Fibroblast of skin of left biceps (primary cell): Measurements from ENCODE around the gene SLC41A3.
"Not testable (repeated sequence)": the region's sequence is repeated elsewhere in the genome, so short reads cannot be mapped to it uniquely, and the experiment has no call there.

Experiments
- DNase-seq, 2 experiments: peaks; one replicate each; pipeline ENCODE4 v3.0.0-alpha.2; 2013; ENCODE audit warnings: low read depth in 2 of 2

SLC41A3 gene

GRCh38 chr3:125958511-125959316 lies 125.2 kb downstream of the SLC41A3 start:
- no peak for DNase-seq

DNA sequence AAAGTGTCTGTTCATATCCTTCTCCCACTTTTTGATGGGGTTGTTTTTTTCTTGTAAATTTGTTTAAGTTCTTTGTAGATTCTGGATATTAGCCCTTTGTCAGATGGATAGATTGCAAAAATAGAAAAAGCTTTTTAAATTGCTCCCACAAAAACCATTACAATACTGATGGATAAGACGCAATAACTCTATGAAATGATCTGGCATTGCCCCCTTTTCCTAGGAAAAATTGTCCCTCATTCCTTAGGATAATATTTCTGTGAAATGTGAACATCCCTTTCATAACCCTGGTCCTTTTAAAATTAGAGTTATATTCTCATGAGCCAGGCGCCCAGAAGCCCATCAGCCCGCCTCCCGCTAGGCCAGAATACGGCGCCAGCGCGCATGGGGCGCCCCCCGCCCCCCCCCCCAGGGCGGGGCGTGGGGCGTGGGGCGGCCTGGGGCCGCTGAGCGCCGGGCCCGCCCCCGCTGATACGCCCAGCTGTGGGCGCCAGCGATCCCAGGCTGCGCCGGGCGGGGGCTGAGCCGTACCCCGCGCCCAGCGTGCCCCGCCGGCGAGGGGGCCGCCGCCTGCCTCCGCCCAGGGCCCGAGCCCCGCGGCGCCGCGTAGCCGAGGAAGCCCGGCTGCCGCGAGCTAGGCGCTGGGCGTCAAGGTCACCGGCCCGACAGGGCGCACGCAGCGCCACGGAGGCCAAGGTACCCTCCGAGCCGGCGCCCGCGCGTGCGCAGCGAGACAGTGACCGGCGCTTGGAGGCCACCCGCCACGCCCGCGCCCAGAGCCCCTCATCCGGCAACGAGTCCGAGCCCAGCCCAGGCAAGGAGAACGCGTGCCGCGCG lies 126.0 kb downstream of the SLC41A3 start:
- no peak for DNase-seq

GRCh38 chr3:125957020-125957419 lies 126.9 kb downstream of the SLC41A3 start:
- not testable (repeated sequence) for DNase-seq
